Heart right ventricle (tissue), 16 donors: ENCODE results near the gene EML1. TPM values are rescaled to one million over a fixed set of nuclear protein-coding genes. Genes with fewer than 3 reads are reported as not detected.
A peak's percentile ranks its signal among the peaks of the same experiment; 100 is the strongest.

Experiments used
- ATAC-seq, 8 donors: fragments of 200-7000 bp; cut with Tn5 transposase; one replicate each; pipeline ENCODE4 v1.9.1; 2020; ENCODE audit warnings: mild to moderate bottlenecking in 8 of 8, moderate library complexity in 8 of 8, moderate number of reproducible peaks in 1 of 8
- DNase-seq, 2 donors: peaks; one replicate each; pipeline ENCODE4 v3.0.0-alpha.2; 2020
- H3K27ac ChIP-seq, 10 donors: fragments of 200-600 bp; sonication (generic) in 2 of 10; one replicate each; pipeline versions ENCODE4 v1.5.0 to v1.8.0; 2020 to 2022; ENCODE audit warnings: mild to moderate bottlenecking in 3 of 10
- H3K27me3 ChIP-seq, 7 donors: fragments of 200-600 bp; one replicate each; pipeline ENCODE4 v1.8.0; 2021 to 2022; ENCODE audit warnings: mild to moderate bottlenecking in 2 of 7
- H3K36me3 ChIP-seq, 9 donors: fragments of 200-600 bp; sonication (generic) in 1 of 9; one replicate each; pipeline versions ENCODE4 v1.5.0 to v1.8.0; 2020 to 2022; ENCODE audit warnings: mild to moderate bottlenecking in 2 of 9
- H3K4me1 ChIP-seq, 9 donors: fragments of 200-600 bp; sonication (generic) in 1 of 9; one replicate each; pipeline versions ENCODE4 v1.5.0 to v1.8.0; 2020 to 2022; ENCODE audit warnings: mild to moderate bottlenecking in 4 of 9
- H3K4me3 ChIP-seq, 10 donors: fragments of 200-600 bp; sonication (generic) in 2 of 10; one replicate each; pipeline versions ENCODE4 v1.5.0 to v1.8.0; 2020 to 2022; ENCODE audit warnings: mild to moderate bottlenecking in 7 of 10, moderate library complexity in 2 of 10
- H3K9me3 ChIP-seq, 11 donors: fragments of 200-600 bp in 10 of 11; sonication (generic) in 2 of 11; one replicate each; pipeline versions ENCODE4 v1.5.0 to v1.8.0; 2013 to 2022; ENCODE audit warnings: mild to moderate bottlenecking in 2 of 11, control low read depth in 1 of 11, moderate library complexity in 1 of 11
- WGBS, 2 donors: extraction: QIAGEN DNeasy Blood & Tissue Kit; methylation state at CpG; one replicate each; pipeline ENCODE4 v1.1.7; 2013; ENCODE audit warnings: inconsistent platforms in 1 of 2; 5-methylcytosine and 5-hydroxymethylcytosine counted together
- intact Hi-C, 10 donors: fragments of 100-400 bp; cut with DNase I; formaldehyde crosslinking; loops; one replicate each; pipeline versions ENCODE4 v1.11.1 to v1.14.2; 2022
- polyA plus RNA-seq, 2 donors: library from polyadenylated mRNA; stranded (reverse); fragments of 200-250 nt; gene quantifications; one replicate each; pipeline ENCODE4 v1.2.3, GENCODE V29; 2013
- total RNA-seq, 10 donors: library from RNA; stranded (reverse); fragmentation: NEBNext Ultra II Directional in 3 of 10; extraction: Animal tissue kit (Norgen Biotek cat#: 25700) in 3 of 10; gene quantifications; one replicate each; pipeline versions ENCODE4 v1.2.1 to v1.2.4, GENCODE V29; 2021 to 2023
- TF ChIP-seq, protein P1 (sequence below), 9 donors: fragments of 200-600 bp; sonication (generic) in 2 of 9; IDR thresholded peaks; one replicate each; pipeline versions ENCODE4 v1.5.0 to v1.8.0; 2021 to 2022; ENCODE audit warnings: antibody characterized with exemption in 9 of 9, mild to moderate bottlenecking in 5 of 9, moderate library complexity in 1 of 9
- donor health status: Arrhythmogenic right ventricular cardiomyopathy.
- donor health status: ischemic (EF 13 %, LVEDD 7.1; RV severe dilation, severe dysfunction).
- donor health status: healthy with polysubstance abuse.
- donor health status: DM: no; HTN: yes; CAD: no.
- donor health status: DM: no; HTN: no; CAD: no.
- donor health status: ischemic (EF 25% LVEDD 6.9; RV normal size, moderate dysfunction).
- donor health status: ischemic (EF 25% LVEDD 5.7; RV mildly dilated, moderate dysfunction).
- donor health status: healthy.
- donor health status: DM: yes; HTN: yes; CAD: no.
- donor health status: Ischemic cardiomyopathy.
- donor health status: ischemic (EF 35%, LVEDD 5.7; RV mildly dilated, moderate dysfunction).
- donor health status: nonischemic (EF 11% LVEDD 7.7; RV severe dilation, severe dysfunction).
- donor health status: DM: yes; HTN: yes; CAD: no.
- donor health status: PGD.
- donor health status: ischemic (EF 29% LVEDD 5.4; RV normal size, mild dysfunction).
- donor health status: nonischemic (EF 23%, LVEDD 6.1; RV moderate dilation, normal function).

The EML1 gene
- total and polyA plus RNA-seq, 12 donors = 9.1 to 49.2 (median 33.8) TPM

DNA sequence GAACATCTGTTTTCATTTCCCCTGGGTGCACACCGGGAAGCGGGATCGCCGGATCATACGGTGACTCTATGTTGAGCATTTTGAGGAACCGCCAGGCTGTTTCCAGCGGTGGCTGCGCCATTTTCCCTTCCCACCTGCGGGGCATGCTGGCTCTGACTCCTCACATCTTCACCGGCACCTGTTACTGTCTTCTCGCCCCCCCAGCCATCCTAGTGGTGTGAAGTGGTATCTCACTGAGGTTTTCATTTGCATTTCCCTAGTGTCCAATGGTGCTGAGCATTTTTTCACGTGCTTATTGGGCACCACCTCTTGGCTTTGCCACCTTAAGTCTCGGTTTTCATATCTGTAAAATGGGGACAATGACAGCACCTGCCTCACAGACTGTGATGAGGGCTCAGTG lies 44.1 kb upstream of the EML1 start:
- WGBS, 2 donors = 85 to 86% methylated on average over 13 of the region's 13 CpGs
- H3K27ac ChIP-seq = peak overlapping the region in 6 of 10 donors; percentile 6 to 90 (median 38)
- TF ChIP-seq, protein P1, sequence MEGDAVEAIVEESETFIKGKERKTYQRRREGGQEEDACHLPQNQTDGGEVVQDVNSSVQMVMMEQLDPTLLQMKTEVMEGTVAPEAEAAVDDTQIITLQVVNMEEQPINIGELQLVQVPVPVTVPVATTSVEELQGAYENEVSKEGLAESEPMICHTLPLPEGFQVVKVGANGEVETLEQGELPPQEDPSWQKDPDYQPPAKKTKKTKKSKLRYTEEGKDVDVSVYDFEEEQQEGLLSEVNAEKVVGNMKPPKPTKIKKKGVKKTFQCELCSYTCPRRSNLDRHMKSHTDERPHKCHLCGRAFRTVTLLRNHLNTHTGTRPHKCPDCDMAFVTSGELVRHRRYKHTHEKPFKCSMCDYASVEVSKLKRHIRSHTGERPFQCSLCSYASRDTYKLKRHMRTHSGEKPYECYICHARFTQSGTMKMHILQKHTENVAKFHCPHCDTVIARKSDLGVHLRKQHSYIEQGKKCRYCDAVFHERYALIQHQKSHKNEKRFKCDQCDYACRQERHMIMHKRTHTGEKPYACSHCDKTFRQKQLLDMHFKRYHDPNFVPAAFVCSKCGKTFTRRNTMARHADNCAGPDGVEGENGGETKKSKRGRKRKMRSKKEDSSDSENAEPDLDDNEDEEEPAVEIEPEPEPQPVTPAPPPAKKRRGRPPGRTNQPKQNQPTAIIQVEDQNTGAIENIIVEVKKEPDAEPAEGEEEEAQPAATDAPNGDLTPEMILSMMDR (IDR thresholded peaks at IDR 0.05) = peak in 2 of 9 donors; percentile 8 to 22
- ATAC-seq (no peak), DNase-seq (no peak)
- no peaks in the 10 kb centered on the region for H3K9me3 ChIP-seq
- no peak overlapping the region for H3K4me3 ChIP-seq
- H3K27me3 ChIP-seq = peaks cover 0 to 4% (median 0%) of the 10 kb centered on the region in 7 donors
- H3K4me1 ChIP-seq = peaks cover 45 to 94% (median 79%) of the 10 kb centered on the region in 9 donors
- peaks cover 0 to 4% (median 0%) of the 10 kb centered on the region in 9 donors for H3K36me3 ChIP-seq
- intact Hi-C loops = no loop called here

DNA sequence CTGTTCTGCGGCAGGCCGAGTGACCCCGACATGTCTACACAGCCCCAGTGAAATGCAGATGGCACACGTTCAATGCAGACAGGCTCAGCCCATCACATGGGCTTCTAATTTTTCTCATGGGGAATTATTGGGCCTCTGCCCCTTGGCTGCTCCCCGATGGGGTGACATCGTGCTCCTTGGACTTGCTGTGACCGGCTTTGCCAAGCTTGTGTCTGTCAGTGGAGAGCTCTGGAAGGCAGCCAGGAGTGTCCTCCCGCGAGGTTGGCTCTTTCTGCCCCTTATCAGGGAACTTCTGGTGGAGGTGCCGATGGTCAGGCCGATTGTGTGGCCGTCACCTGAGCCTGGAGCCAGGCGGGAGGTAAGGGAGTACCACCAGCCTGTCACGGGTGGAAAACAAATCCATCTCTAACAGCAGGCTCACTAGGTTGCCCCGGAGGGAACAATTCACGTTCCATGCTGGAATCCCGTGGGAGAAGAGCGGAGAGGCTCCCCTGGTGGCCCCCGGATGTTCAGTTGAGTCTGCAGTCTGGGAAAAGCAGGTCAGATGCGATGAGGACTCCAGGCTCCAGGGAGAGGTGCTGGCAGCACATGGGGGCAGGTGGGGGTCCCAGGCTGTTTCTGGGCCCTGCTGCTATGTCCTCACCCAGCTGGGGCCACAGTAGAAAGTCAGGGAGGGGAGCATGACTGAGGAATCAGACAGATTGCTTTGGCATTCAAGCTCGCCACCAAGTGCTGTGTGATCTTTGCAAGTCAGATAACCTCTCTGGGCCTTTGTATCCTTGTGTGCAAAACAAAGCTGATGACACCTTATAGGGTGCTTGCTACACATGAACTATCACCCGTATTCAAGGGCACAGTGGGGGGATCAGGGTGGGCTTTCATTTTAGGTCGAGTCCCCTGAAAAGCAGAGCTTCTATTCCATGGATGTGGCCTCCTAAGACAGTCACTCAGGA lies 43.2 kb upstream of the EML1 start:
- DNase-seq = peak in 1 of 2 donors; percentile 52
- Histone ChIP-seq H3K4me3 (peak overlapping the region in 1 of 10 donors; percentile 5), H3K36me3 (peaks cover 0 to 4% (median 0%) of the 10 kb centered on the region in 9 donors), H3K27me3 (peaks cover 0 to 4% (median 0%) of the 10 kb centered on the region in 7 donors), H3K4me1 (peaks cover 52 to 98% (median 87%) of the 10 kb centered on the region in 9 donors), H3K27ac (peak overlapping the region in 7 of 10 donors; percentile 6 to 90 (median 32)), H3K9me3 (no peaks in the 10 kb centered on the region)
- intact Hi-C loops = loop anchor here in 2 of 10 donors (5.0 kb wide), 2 partner anchors 37 to 42 kb away; partner anchors contain the start of gene EML1 (in 1 of the 2)
- WGBS, 2 donors = 25 to 26% methylated on average over 23 of the region's 23 CpGs
- peak in 3 of 8 donors; percentile 9 to 19 (median 11) for ATAC-seq
- TF ChIP-seq, protein P1 (IDR thresholded peaks at IDR 0.05) = no peak

DNA sequence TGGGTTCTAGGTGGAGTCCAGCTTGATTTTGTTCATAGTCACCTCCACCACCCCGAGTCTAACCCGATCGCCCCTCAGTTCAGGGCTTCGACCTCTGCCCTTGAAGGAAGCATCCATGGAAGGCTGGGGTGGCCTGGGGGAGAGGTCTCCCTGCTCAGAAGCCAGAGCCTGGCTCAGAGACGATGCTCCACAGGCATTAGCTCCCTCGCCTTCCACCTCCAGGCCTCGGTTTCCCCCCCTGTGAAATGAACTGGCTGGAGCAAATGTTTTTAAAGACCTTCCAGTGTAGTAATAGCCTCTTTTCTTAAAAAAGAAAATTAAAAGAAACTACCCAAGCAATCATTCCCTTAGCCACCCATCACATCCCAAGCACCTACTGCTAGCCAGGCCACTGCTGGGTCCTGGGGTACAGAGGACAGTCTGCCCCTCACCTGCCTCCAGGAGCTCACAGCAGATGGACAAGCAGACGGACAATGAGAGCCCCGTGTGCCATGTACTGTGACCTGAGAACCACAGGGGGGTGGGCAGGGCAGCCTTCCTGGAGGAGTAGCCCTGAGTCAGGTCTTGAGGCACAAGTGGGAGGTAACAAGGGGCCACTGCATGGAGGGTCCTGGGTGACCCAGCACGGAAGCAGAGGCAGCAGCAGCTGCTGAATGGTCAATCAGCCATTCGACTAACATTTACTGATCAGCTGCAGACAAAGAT lies 42.3 kb upstream of the EML1 start:
- WGBS, 2 donors = 96 to 97% methylated on average over 11 of the region's 11 CpGs
- no peak overlapping the region for H3K4me3 ChIP-seq
- intact Hi-C loops = loop anchor here in 2 of 10 donors (5.0 kb wide), 2 partner anchors 36 to 41 kb away; partner anchors contain the start of gene EML1 (in 1 of the 2)
- H3K36me3 ChIP-seq = peaks cover 0 to 4% (median 0%) of the 10 kb centered on the region in 9 donors
- peaks cover 56 to 98% (median 88%) of the 10 kb centered on the region in 9 donors for H3K4me1 ChIP-seq
- TF ChIP-seq, protein P1 (IDR thresholded peaks at IDR 0.05) = no peak
- peaks cover 0 to 4% (median 0%) of the 10 kb centered on the region in 7 donors for H3K27me3 ChIP-seq
- ATAC-seq (no peak), DNase-seq (no peak)
- H3K27ac ChIP-seq = peak overlapping the region in 1 of 10 donors; percentile 71
- H3K9me3 ChIP-seq = no peaks in the 10 kb centered on the region
